Tibial nerve (tissue), 4 donors: ENCODE data around the gene UGDH. TPM values are rescaled to one million over a fixed set of nuclear protein-coding genes. Genes with fewer than 3 reads are reported as not detected.
"Not testable (repeated sequence)": the region's sequence is repeated elsewhere in the genome, so short reads cannot be mapped to it uniquely, and the experiment has no call there.

Source experiments
- DNase-seq, 2 donors: peaks; one replicate each; pipeline ENCODE4 v3.0.0-alpha.2; 2019; ENCODE audit warnings: low spot score in 2 of 2
- H3K27ac ChIP-seq, 4 donors: fragments of 200-600 bp; sonication (generic) in 3 of 4; one replicate each; pipeline ENCODE4 v1.5.1; 2017 to 2019; ENCODE audit warnings: mild to moderate bottlenecking in 1 of 4
- H3K27me3 ChIP-seq, 2 donors: fragments of 200-600 bp; sonication (generic) in 1 of 2; one replicate each; pipeline versions ENCODE4 v1.5.1 to v1.6.0; 2017 to 2019
- H3K36me3 ChIP-seq, 3 donors: fragments of 200-600 bp; sonication (generic); one replicate each; pipeline ENCODE4 v1.5.1; 2018 to 2019
- H3K4me1 ChIP-seq, 4 donors: fragments of 200-600 bp; sonication (generic) in 3 of 4; one replicate each; pipeline ENCODE4 v1.5.1; 2017 to 2019
- H3K4me3 ChIP-seq, 4 donors: fragments of 200-600 bp; sonication (generic) in 3 of 4; one replicate each; pipeline ENCODE4 v1.5.1; 2017 to 2019; ENCODE audit warnings: mild to moderate bottlenecking in 1 of 4, moderate library complexity in 1 of 4
- H3K9me3 ChIP-seq, 4 donors: fragments of 200-600 bp; sonication (generic) in 3 of 4; one replicate each; pipeline ENCODE4 v1.5.1; 2017 to 2019
- CTCF ChIP-seq, 5 experiments: fragments of 200-600 bp in 3 of 5; fragments of 450-650 bp in 2 of 5; sonication (generic) in 3 of 5; IDR thresholded peaks; one replicate each; pipeline ENCODE4 v1.5.1; 2016 to 2019; ENCODE audit warnings: antibody characterized with exemption in 5 of 5, mild to moderate bottlenecking in 3 of 5, moderate library complexity in 2 of 5
- EP300 ChIP-seq, 2 donors: sonication (generic); formaldehyde crosslinking; IDR thresholded peaks; one replicate each; pipeline ENCODE4 v1.6.1; 2017; ENCODE audit warnings: antibody characterized with exemption in 2 of 2, mild to moderate bottlenecking in 1 of 2
- POLR2A ChIP-seq, 2 donors: fragments of 450-650 bp; IDR thresholded peaks; one replicate each; pipeline ENCODE4 v1.6.1; 2017; ENCODE audit warnings: antibody characterized with exemption in 2 of 2, mild to moderate bottlenecking in 2 of 2, moderate library complexity in 2 of 2
- WGBS, 2 donors: methylation state at CpG; one replicate each; pipeline ENCODE4 v1.1.5; 2018; 5-methylcytosine and 5-hydroxymethylcytosine counted together
- total RNA-seq, 4 donors: library from RNA; depleted of rRNA; stranded (reverse); fragments of >200 nt; gene quantifications; one replicate each; pipeline ENCODE4 v1.1.0, GENCODE V29; 2016

The UGDH gene
- total RNA-seq, 4 donors from 2014 or later: 39.5 to 108 (median 64.4) TPM

GRCh38 chr4:39504538-39504937, 22.7 kb downstream of the UGDH start:
- DNase-seq: no peak
- Histone ChIP-seq H3K27ac (no peak overlapping the region), H3K27me3 (no peaks in the 10 kb centered on the region), H3K4me1 (peaks cover 0 to 8% (median 0%) of the 10 kb centered on the region in 4 donors), H3K9me3 (no peaks in the 10 kb centered on the region), H3K4me3 (no peak overlapping the region), H3K36me3 (peaks cover 2 to 100% (median 32%) of the 10 kb centered on the region in 3 donors)
- TF ChIP-seq POLR2A (IDR thresholded peaks at IDR 0.05): no peak
- no peak for TF ChIP-seq CTCF (IDR thresholded peaks at IDR 0.05)
- no peak for TF ChIP-seq EP300 (IDR thresholded peaks at IDR 0.05)
- 95 to 96% methylated on average over 2 of the region's 2 CpGs for WGBS, 2 donors

GRCh38 chr4:39502664-39503035, 24.6 kb downstream of the UGDH start:
- H3K9me3 ChIP-seq, DNase-seq, H3K27me3 ChIP-seq, H3K4me3 ChIP-seq, H3K4me1 ChIP-seq: not testable (repeated sequence)
- peaks cover under 1 to 94% (median 28%) of the 10 kb centered on the region in 3 donors for H3K36me3 ChIP-seq
- 73 to 79% methylated on average over 4 of the region's 4 CpGs for WGBS, 2 donors
- peak overlapping the region in 2 of 4 donors; percentile 51 to 55 for H3K27ac ChIP-seq

- TF ChIP-seq EP300 (IDR thresholded peaks at IDR 0.05): peak in 1 of 2 donors; percentile 6
- no peak for TF ChIP-seq CTCF (IDR thresholded peaks at IDR 0.05)
- no peak for TF ChIP-seq POLR2A (IDR thresholded peaks at IDR 0.05)
- no peak overlapping the region for H3K4me3 ChIP-seq
- H3K27me3 ChIP-seq: no peaks in the 10 kb centered on the region
- H3K9me3 ChIP-seq: no peaks in the 10 kb centered on the region
- no peak for DNase-seq
- H3K36me3 ChIP-seq: peaks cover 0 to 89% (median 28%) of the 10 kb centered on the region in 3 donors
- H3K27ac ChIP-seq: peak overlapping the region in 2 of 4 donors; percentile 51 to 55
- peaks cover 0 to 8% (median 0%) of the 10 kb centered on the region in 4 donors for H3K4me1 ChIP-seq
Observed at GRCh38 chr4:39502019-39502663, 25.1 kb downstream of the UGDH start.

- no peak overlapping the region for H3K27ac ChIP-seq
- no peak for TF ChIP-seq CTCF (IDR thresholded peaks at IDR 0.05)
- TF ChIP-seq POLR2A (IDR thresholded peaks at IDR 0.05): no peak
- no peak for TF ChIP-seq EP300 (IDR thresholded peaks at IDR 0.05)
- H3K9me3 ChIP-seq: no peaks in the 10 kb centered on the region
- no peak overlapping the region for H3K4me3 ChIP-seq
- no peaks in the 10 kb centered on the region for H3K27me3 ChIP-seq
- peaks cover 0 to 55% (median 13%) of the 10 kb centered on the region in 3 donors for H3K36me3 ChIP-seq
- H3K4me1 ChIP-seq: peaks cover 0 to 8% (median 0%) of the 10 kb centered on the region in 4 donors
- no peak for DNase-seq
Observed at GRCh38 chr4:39498727-39499020, 28.6 kb downstream of the UGDH start.

- Histone ChIP-seq H3K9me3 (no peaks in the 10 kb centered on the region), H3K4me3 (no peak overlapping the region), H3K27ac (no peak overlapping the region), H3K36me3 (peaks cover 0 to 49% (median 8%) of the 10 kb centered on the region in 3 donors), H3K4me1 (peaks cover 0 to 8% (median 0%) of the 10 kb centered on the region in 4 donors), H3K27me3 (no peaks in the 10 kb centered on the region)
- no peak for DNase-seq
- 90 to 92% methylated on average over 1 of the region's 1 CpG for WGBS, 2 donors
- TF ChIP-seq CTCF (IDR thresholded peaks at IDR 0.05) (no peak), POLR2A (IDR thresholded peaks at IDR 0.05) (no peak), EP300 (IDR thresholded peaks at IDR 0.05) (no peak)
Observed at GRCh38 chr4:39497909-39498726, 29.1 kb downstream of the UGDH start.
